SK-N-SH (cell line): ENCODE data around the gene TRHDE.

Experiments used
- CTCF ChIP-seq: fragments of 200-600 bp; sonication (generic); IDR thresholded peaks from 2 replicates; pipeline ENCODE4 v1.6.1; 2017; ENCODE audit warnings: antibody characterized with exemption, mild to moderate bottlenecking, moderate library complexity
- YY1 ChIP-seq: IDR thresholded peaks from 2 replicates; pipeline ENCODE4 v1.4.0; 2012; ENCODE audit warnings: low read depth, mild to moderate bottlenecking

GRCh38 chr12:72453550-72453949 lies 181.4 kb downstream of the TRHDE start:
- TF ChIP-seq CTCF, result no peak
- no peak for TF ChIP-seq YY1
